Measurements from ENCODE around the gene NNT. TPM values are rescaled to one million over a fixed set of nuclear protein-coding genes. Genes with fewer than 3 reads are reported as not detected.

The NNT gene
- 33.1 and 38.5 TPM in 2 replicates for total RNA-seq

GRCh38 chr5:43602461-43603343 lies at the start of gene NNT:
TSS of gene NNT (plus strand) at chr5:43603180. CDS start at chr5:43609196, 6,016 bp downstream.

DNA sequence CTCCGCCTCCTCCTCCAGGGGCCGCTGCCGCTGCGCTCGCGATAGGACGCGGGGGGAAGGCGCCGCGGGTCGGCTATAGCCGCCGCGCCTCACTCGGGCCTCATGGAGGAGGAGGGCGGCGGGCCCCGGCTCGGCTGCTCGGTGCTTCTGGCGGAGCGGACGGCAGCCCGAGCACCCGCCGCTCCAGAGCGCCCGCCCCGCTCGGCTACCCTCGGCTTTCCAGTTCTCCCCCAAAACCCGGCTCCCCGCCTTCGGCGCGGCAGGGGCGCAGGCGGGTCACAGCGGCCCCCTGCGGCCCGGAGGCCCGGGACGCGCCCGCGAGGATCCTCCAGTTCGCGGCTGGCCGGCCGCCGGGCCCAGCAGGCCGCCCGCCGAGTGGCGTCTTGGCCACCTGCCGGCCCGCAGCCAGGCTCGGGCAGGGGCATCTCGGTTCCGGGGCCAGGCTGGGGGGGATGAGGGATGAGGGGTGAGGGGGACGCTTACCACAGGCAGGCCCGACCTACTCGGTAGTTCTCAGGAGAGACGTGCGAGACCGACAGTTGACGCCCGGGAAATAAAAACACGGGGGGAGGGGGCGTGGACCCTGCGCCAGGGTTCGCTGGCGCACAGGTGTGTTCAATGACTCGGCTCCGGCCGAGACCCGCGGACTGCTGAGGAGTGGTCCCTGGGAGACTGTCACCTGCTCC lies 46.0 kb upstream of the NNT start, which contains the start of gene PAIP1:
Gene PAIP1 (minus strand): TSS at position 221 of the 686 bp plus-strand sequence. CDS start 231 bp downstream, outside the sequence.

Other genes with a start within 250 kb of the NNT start
- 0.10 and 0.44 TPM in 2 replicates for gene CCL28, start 190.8 kb upstream of the NNT start, total RNA-seq
- gene TMEM267, start 119.3 kb upstream of the NNT start, total RNA-seq, result 10.0 and 20.2 TPM in 2 replicates
- gene C5orf34, start 88.0 kb upstream of the NNT start, total RNA-seq, result 1.7 and 2.1 TPM in 2 replicates
- 67.4 and 72.4 TPM in 2 replicates for gene PAIP1, start 46.1 kb upstream of the NNT start, total RNA-seq